GF-D8 (cell line): ENCODE data around the gene UBQLN1.

ENCODE experiments used
- DNase-seq: peaks from one replicate; lab custom pipeline; 2025; lab: John Stamatoyannopoulos, UW

Gene UBQLN1

GRCh38 chr9:83691492-83691891, 16.3 kb downstream of the UBQLN1 start:
- DNase-seq, result no peak

- no peak for DNase-seq
Observed at GRCh38 chr9:83688921-83689320, 18.8 kb downstream of the UBQLN1 start.

GRCh38 chr9:83681490-83681889, 26.3 kb downstream of the UBQLN1 start:
- DNase-seq, result no peak

GRCh38 chr9:83680233-83680632, 27.5 kb downstream of the UBQLN1 start:
- DNase-seq, result no peak

DNA sequence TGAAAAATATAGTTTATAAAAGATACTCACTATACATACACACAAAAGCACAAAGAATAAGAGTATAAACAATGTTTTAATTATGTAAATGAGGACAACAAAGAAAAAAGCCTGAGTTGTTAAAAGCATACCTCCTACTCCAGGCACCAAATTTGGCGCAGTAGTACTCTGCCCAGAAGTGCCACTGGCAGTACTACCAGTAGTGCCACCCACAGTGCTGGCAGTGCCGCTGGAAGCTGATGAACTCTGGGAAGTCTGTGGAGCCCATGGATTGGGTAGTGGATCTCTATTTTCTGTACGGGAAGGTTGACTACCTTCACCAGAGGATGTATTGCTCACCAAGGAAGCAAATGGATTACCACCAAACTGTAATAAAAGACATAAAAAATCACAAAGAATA, 30.2 kb downstream of the UBQLN1 start:
- no peak for DNase-seq

- DNase-seq, result no peak
Observed at GRCh38 chr9:83675466-83675865, 32.3 kb downstream of the UBQLN1 start.

- DNase-seq, result no peak
Observed at GRCh38 chr9:83671451-83671850, 36.3 kb downstream of the UBQLN1 start.

DNA sequence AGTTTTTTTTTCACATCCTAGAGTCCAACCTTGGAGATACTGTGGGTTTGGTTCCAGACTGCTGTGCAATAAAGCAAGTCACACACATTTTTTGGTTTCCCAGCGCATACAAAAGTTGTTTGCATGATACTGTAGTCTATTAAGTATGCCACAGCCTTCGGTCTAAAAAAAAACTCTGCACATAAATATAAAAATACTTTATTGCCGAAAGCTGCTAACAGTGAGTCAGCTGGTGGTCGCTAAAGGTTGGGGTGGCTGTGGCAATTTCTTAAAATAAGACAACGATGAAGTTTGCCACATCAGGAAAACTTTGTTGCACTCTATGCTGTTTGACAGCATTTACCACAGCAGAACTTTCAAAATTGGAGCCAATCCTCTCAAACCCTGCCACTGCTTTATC, 37.4 kb downstream of the UBQLN1 start:
- DNase-seq, result no peak

- no peak for DNase-seq
Observed at GRCh38 chr9:83669067-83669466, 38.7 kb downstream of the UBQLN1 start.

GRCh38 chr9:83665580-83666200, 42.1 kb downstream of the UBQLN1 start:
- DNase-seq, result peak; percentile 34

DNA sequence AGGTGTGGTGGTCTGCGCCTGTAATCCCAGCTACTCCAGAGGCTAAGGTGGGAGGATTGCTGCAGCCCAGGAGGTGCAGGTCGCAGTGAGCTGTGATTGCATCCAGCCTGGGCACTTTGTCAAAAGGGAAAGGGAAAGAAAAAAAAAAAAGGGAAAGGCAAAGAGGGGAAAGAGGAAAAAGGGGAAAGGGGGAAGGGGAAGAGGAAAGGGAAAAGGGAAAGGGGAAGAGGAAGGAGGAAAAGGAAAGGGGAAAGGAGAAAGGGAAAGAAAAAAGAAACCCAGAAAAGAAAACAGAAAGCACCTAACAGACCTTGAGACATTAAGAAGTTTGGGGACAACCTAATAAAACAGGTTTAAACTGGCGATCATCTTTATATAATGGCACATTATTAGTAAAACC, 44.8 kb downstream of the UBQLN1 start:
- no peak for DNase-seq

DNA sequence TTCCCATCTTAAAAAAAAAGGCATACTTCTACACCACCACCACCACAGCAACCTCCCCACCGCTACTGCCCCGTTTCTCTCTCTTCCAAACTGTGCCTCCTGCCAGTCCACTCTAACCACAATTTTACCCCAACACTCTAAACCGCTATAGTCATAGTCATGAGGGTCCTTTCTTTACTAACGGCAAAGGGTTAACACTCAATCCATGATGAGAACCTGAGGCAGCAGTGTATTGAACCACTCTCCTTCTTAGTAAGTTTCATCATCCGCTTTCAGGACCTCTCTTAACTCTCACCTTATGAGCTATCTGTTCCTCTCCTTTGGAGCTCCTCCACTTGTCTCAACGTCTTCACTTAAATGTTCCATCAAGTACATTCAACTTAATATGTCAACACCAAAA, 50.8 kb downstream of the UBQLN1 start:
- no peak for DNase-seq

GRCh38 chr9:83656032-83656680, 51.6 kb downstream of the UBQLN1 start:
- DNase-seq, result no peak

DNA sequence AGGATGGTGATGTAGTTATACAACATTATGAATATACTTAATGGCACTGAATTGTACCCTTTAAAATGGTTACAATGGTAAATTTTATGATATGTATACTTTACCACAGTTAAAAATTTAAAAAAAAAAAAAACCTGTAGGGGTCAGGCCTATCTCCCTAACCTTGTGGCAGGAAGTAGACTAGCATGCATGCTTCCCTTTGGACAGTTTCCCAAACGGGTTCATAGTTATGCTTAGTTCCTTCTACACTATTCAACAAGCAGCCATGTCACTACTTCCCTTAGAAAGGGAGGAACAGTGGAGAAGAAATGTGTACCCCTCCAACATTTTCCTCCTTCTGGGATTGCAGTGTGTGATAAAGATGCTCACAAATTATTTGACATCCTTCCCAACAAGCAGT, 52.3 kb downstream of the UBQLN1 start:
- no peak for DNase-seq

DNA sequence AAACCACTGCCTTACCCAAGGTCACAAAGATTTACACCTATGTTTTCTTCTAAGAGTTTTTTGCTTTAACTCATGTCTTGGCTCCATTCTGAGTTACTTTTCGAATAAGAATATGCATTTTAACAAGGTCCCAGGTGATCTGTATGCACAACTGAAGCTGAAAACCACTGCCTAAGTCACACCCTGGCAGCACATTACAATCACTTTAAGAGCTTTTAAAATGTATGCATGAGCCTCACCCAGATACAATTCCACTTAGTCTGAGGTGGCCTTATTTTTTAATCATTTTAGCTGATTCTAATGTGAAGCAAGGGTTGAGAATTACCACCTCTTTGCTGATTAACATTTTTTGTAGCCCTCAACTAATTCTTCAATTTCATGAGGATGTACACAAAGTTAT, 55.3 kb downstream of the UBQLN1 start:
- DNase-seq, result no peak

GRCh38 chr9:83651558-83651957, 56.2 kb downstream of the UBQLN1 start:
- no peak for DNase-seq

- DNase-seq, result no peak
Observed at GRCh38 chr9:83649515-83649914, 58.2 kb downstream of the UBQLN1 start.

DNA sequence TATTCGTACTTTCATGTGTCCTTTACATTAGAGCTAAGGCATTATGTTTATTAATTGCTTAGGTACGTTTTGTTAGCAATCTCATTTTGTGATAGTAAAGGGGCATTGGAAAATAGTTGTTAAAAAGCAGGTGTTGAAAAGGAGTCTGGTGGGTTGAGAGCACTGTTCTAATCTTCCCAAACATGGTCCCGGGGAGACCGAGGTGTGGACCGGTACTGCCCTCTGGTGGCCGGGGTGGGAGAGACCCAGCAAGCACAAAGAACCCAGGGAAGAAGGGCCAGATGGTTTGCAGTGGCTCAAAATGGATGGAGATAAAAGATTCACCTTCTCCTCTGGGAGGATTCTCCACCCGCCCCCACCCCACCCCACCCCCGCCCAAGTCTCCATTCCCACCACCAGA, 58.7 kb downstream of the UBQLN1 start:
- no peak for DNase-seq

GRCh38 chr9:83646500-83647239, 61.1 kb downstream of the UBQLN1 start:
- no peak for DNase-seq

DNA sequence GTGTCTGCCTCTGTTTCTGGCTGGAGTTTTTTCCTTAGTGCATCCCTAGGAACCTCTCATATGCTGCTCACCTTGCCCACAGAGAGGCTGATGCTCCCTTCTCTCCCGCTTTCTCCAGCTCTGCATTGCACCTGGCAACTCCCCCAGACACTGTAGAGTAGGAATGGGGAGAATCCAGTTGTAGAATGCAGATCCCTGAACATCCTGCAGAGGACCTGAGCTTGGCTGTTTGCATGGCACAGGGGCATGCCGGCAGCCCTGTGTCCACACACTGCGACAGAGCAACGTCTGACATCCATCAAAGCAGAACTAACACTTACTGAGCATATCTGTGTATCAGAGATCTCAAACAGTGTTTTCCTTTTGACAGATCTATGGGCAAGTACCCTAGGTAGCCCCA, 65.0 kb downstream of the UBQLN1 start:
- no peak for DNase-seq

DNA sequence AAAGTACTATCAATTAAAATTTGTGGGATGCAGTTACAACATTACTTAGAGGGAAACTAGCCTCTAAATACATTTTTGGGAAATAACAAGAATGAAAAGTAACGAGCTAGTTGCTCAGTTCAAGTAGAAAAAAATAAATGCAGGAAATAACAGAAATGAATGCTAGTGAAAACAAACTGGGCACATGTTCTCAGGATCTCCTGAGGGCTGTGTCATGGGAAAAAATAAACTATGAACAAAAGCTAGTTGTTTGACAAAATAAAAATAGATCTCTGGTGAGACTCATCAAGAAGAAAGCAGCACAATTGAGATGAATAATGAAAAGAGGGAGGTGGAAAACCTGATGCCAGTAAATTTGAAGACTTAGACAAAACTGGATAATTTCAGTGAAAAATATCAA, 68.5 kb downstream of the UBQLN1 start:
- DNase-seq, result no peak

- no peak for DNase-seq
Observed at GRCh38 chr9:83637389-83637788, 70.4 kb downstream of the UBQLN1 start.

GRCh38 chr9:83636813-83637212, 70.9 kb downstream of the UBQLN1 start:
- DNase-seq, result no peak
